ENCODE measurements around the gene VASH1.

Gene VASH1

DNA sequence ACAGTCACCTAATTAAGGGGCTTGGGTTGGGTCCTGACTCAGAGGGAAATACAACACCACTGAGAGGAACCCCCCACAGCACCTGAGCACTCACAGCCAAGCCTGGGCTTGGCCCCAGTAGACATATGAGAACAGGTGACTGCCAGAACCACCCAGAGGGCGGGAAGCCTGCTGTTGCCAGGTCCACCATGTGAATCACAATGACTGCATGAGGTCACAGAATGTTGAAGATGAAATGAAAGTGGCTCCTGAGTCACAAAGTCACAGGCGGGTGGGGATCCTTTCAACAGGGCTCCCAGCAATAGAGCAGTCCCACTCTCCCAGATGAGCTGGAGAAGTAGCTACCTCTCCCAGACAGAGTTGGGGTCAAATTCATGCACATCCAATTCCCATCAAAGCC, 64.9 kb downstream of the VASH1 start, which contains the start of gene LRRC74A:
LRRC74A (plus strand) TSS at position 287 of the 400 bp plus-strand sequence. CDS start 290 bp downstream, outside the sequence.
- Histone ChIP-seq H3K27me3 (replicated peaks; ENCODE audit: insufficient read depth, low read length) (no peaks in the 10 kb centered on the region), H3K9me3 (replicated peaks; ENCODE audit: insufficient read depth, low read length) (no peaks in the 10 kb centered on the region), H3K9me2 (replicated peaks; ENCODE audit: insufficient read depth, low read length) (no peaks in the 10 kb centered on the region), H3K4me2 (ENCODE audit: low read depth, low read length) (no peak within 1 kb of the TSS), H3K9ac (ENCODE audit: low read length) (no peak within 1 kb of the TSS), H2AFZ (ENCODE audit: low read length) (no peak within 1 kb of the TSS), H3K4me1 (ENCODE audit: low read length) (no peaks in the 10 kb centered on the region), H3K36me3 (replicated peaks; ENCODE audit: insufficient read depth, low read length) (no peaks in the 10 kb centered on the region), H3F3A (ENCODE audit: insufficient read depth, low read length) (no peaks in the 10 kb centered on the region), H3K27ac (ENCODE audit: low read length) (no peak within 1 kb of the TSS), H3K79me2 (ENCODE audit: low read length) (no peaks in the 10 kb centered on the region), H4K20me1 (ENCODE audit: insufficient read depth, low read length) (no peaks in the 10 kb centered on the region), H3K4me3 (ENCODE audit: low read length) (no peak within 1 kb of the TSS)
- TF ChIP-seq CTCF (IDR thresholded peaks at IDR 0.05; ENCODE audit: low read length) (no peak), EZH2phosphoT487 (IDR thresholded peaks at IDR 0.05; ENCODE audit: low read length) (no peak), EZH2 (optimal IDR thresholded peaks at IDR 0.05; ENCODE audit: low read depth, low read length) (no peak)
- DNase-seq = no peak

- Histone ChIP-seq H3K79me2 (ENCODE audit: low read length) (no peaks in the 10 kb centered on the region), H3F3A (ENCODE audit: insufficient read depth, low read length) (no peaks in the 10 kb centered on the region), H3K4me2 (ENCODE audit: low read depth, low read length) (no peak overlapping the region), H3K36me3 (replicated peaks; ENCODE audit: insufficient read depth, low read length) (no peaks in the 10 kb centered on the region), H3K4me3 (ENCODE audit: low read length) (no peak overlapping the region), H3K4me1 (ENCODE audit: low read length) (no peaks in the 10 kb centered on the region), H2AFZ (ENCODE audit: low read length) (no peak overlapping the region), H3K9me3 (replicated peaks; ENCODE audit: insufficient read depth, low read length) (no peaks in the 10 kb centered on the region), H3K9ac (ENCODE audit: low read length) (no peak overlapping the region), H3K27ac (ENCODE audit: low read length) (no peak overlapping the region), H3K9me2 (replicated peaks; ENCODE audit: insufficient read depth, low read length) (no peaks in the 10 kb centered on the region), H4K20me1 (ENCODE audit: insufficient read depth, low read length) (no peaks in the 10 kb centered on the region), H3K27me3 (replicated peaks; ENCODE audit: insufficient read depth, low read length) (no peaks in the 10 kb centered on the region)
- TF ChIP-seq CTCF (IDR thresholded peaks at IDR 0.05; ENCODE audit: low read length) = no peak
- TF ChIP-seq EZH2phosphoT487 (IDR thresholded peaks at IDR 0.05; ENCODE audit: low read length) = no peak
- TF ChIP-seq EZH2 (optimal IDR thresholded peaks at IDR 0.05; ENCODE audit: low read depth, low read length) = no peak
- no peak for DNase-seq
Measured at GRCh38 chr14:76827696-76828296, 66.5 kb downstream of the VASH1 start.

DNA sequence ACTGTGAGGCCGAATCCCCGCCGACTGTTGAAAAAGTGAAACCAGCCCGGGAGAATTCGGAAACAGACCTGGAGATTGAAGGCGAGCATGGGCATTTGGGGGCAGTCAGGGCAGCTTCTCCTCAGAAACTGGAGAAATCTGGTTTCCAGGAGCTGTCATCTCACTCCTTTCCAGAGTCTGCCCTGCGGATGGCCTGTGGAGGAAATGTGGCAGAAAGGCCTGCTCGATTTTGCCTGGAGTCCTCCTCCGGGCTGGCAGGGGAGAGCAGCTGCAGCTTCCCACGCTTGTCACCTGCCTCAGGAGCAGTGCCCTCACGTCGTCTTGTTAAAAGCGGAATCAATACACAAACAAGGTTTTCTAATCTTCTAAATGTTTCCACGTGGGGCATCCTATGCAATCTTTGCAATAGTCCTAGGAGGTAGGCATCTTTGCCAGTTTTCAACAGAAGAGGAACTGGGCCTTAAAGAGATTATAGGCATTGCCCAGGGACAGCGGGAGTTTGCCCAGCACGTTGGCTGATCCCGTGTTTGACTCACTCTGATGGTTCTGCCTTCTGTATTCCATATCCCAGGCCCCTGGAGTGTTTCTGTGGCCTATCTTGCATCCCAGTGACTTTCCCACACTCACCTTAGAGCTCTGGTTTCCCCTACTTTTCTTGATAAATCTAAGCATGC, 67.2 kb downstream of the VASH1 start:
- TF ChIP-seq EZH2phosphoT487 (IDR thresholded peaks at IDR 0.05; ENCODE audit: low read length) (no peak), CTCF (IDR thresholded peaks at IDR 0.05; ENCODE audit: low read length) (no peak), EZH2 (optimal IDR thresholded peaks at IDR 0.05; ENCODE audit: low read depth, low read length) (no peak)
- no peaks in the 10 kb centered on the region for H3K36me3 ChIP-seq (replicated peaks; ENCODE audit: insufficient read depth, low read length)
- H3K27me3 ChIP-seq (replicated peaks; ENCODE audit: insufficient read depth, low read length) = no peaks in the 10 kb centered on the region
- no peaks in the 10 kb centered on the region for H3K4me1 ChIP-seq (ENCODE audit: low read length)
- H3K4me2 ChIP-seq (ENCODE audit: low read depth, low read length) = no peak overlapping the region
- no peaks in the 10 kb centered on the region for H3K9me2 ChIP-seq (replicated peaks; ENCODE audit: insufficient read depth, low read length)
- no peak for DNase-seq
- H4K20me1 ChIP-seq (ENCODE audit: insufficient read depth, low read length) = no peaks in the 10 kb centered on the region
- no peak overlapping the region for H3K9ac ChIP-seq (ENCODE audit: low read length)
- no peaks in the 10 kb centered on the region for H3F3A ChIP-seq (ENCODE audit: insufficient read depth, low read length)
- no peaks in the 10 kb centered on the region for H3K9me3 ChIP-seq (replicated peaks; ENCODE audit: insufficient read depth, low read length)
- no peak overlapping the region for H3K27ac ChIP-seq (ENCODE audit: low read length)
- no peaks in the 10 kb centered on the region for H3K79me2 ChIP-seq (ENCODE audit: low read length)
- H3K4me3 ChIP-seq (ENCODE audit: low read length) = no peak overlapping the region
- no peak overlapping the region for H2AFZ ChIP-seq (ENCODE audit: low read length)

Measured in MM.1S (cell line).